KMS-11 (cell line): ENCODE measurements around the gene TARBP1.

Source experiments
- H2AFZ ChIP-seq: fragments of 200-600 bp; sonication (generic); 2 replicates; pipeline ENCODE4 v1.6.1; 2016; ENCODE audit warnings: antibody characterized with exemption, mixed run types, low read depth
- H3K27ac ChIP-seq: fragments of 200-600 bp; sonication (generic); 2 replicates; pipeline ENCODE4 v1.6.1; 2016; ENCODE audit warnings: mild to moderate bottlenecking, mixed run types
- H3K27me3 ChIP-seq: fragments of 200-600 bp; sonication (generic); 2 replicates; pipeline ENCODE4 v1.6.1; 2017; ENCODE audit warnings: mild to moderate bottlenecking, low read depth, mixed run types, moderate library complexity; ENCODE audit not compliant: insufficient read depth
- H3K36me3 ChIP-seq: fragments of 200-600 bp; sonication (generic); 2 replicates; pipeline ENCODE4 v1.6.1; 2017; ENCODE audit warnings: mild to moderate bottlenecking, mixed run types; ENCODE audit not compliant: insufficient read depth
- H3K4me1 ChIP-seq: fragments of 200-600 bp; sonication (generic); 2 replicates; pipeline ENCODE4 v1.6.1; 2016; ENCODE audit warnings: mild to moderate bottlenecking, low read depth, mixed run types; ENCODE audit not compliant: poor library complexity, severe bottlenecking
- H3K4me2 ChIP-seq: fragments of 200-600 bp; sonication (generic); 2 replicates; pipeline ENCODE4 v1.7.0; 2016; ENCODE audit warnings: mild to moderate bottlenecking, mixed run types
- H3K4me3 ChIP-seq: fragments of 200-600 bp; sonication (generic); IDR thresholded peaks from 2 replicates; pipeline ENCODE4 v1.6.1; 2017; ENCODE audit warnings: low read depth, low read length, mixed read lengths; ENCODE audit not compliant: insufficient read depth
- H3K79me2 ChIP-seq: fragments of 200-600 bp; sonication (generic); 2 replicates; pipeline ENCODE4 v1.6.1; 2016; ENCODE audit warnings: low read depth, mixed run types; ENCODE audit not compliant: insufficient read depth
- H3K9ac ChIP-seq: fragments of 200-600 bp; sonication (generic); 2 replicates; pipeline ENCODE4 v1.6.1; 2016; ENCODE audit warnings: mild to moderate bottlenecking, mixed run types
- H4K20me1 ChIP-seq: fragments of 200-600 bp; sonication (generic); 2 replicates; pipeline ENCODE4 v1.6.1; 2016; ENCODE audit warnings: mild to moderate bottlenecking, mixed run types; ENCODE audit not compliant: insufficient read depth
- TF ChIP-seq, protein P1 (sequence below): fragments of 200-600 bp; sonication (generic); conservative IDR thresholded peaks from 2 replicates; pipeline ENCODE4 v1.6.1; 2017; ENCODE audit warnings: low read depth, mild to moderate bottlenecking, antibody characterized with exemption, low read length, moderate library complexity, mixed read lengths

Gene TARBP1

DNA sequence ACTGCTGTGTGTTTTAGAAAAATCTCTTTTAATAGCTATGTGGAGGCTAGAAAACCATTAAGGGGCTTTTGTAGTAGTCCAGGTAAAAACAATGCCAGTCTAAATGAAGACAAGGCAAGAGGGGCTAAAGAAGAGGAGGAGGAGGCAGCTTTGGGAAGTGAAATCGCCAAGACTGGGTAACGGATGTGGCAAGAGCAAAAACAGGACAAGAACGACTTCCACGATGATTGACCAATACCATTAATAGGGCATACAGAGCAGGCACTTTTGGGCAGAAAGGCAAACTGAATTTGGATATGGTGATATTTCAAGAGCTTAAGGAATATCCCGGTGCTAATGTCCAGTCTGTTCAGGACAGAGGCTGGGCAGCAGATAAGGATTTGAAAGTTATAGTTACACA, 83.7 kb downstream of the TARBP1 start:
- no peaks in the 10 kb centered on the region for H3K79me2 ChIP-seq
- no peak overlapping the region for H2AFZ ChIP-seq
- H3K4me2 ChIP-seq, result no peak overlapping the region
- TF ChIP-seq, protein P1, sequence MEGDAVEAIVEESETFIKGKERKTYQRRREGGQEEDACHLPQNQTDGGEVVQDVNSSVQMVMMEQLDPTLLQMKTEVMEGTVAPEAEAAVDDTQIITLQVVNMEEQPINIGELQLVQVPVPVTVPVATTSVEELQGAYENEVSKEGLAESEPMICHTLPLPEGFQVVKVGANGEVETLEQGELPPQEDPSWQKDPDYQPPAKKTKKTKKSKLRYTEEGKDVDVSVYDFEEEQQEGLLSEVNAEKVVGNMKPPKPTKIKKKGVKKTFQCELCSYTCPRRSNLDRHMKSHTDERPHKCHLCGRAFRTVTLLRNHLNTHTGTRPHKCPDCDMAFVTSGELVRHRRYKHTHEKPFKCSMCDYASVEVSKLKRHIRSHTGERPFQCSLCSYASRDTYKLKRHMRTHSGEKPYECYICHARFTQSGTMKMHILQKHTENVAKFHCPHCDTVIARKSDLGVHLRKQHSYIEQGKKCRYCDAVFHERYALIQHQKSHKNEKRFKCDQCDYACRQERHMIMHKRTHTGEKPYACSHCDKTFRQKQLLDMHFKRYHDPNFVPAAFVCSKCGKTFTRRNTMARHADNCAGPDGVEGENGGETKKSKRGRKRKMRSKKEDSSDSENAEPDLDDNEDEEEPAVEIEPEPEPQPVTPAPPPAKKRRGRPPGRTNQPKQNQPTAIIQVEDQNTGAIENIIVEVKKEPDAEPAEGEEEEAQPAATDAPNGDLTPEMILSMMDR, result no peak
- no peak overlapping the region for H3K4me3 ChIP-seq
- H4K20me1 ChIP-seq, result no peaks in the 10 kb centered on the region
- H3K36me3 ChIP-seq, result no peaks in the 10 kb centered on the region
- no peaks in the 10 kb centered on the region for H3K27me3 ChIP-seq
- H3K4me1 ChIP-seq, result peaks cover 2% of the 10 kb centered on the region
- no peak overlapping the region for H3K27ac ChIP-seq
- no peak overlapping the region for H3K9ac ChIP-seq

DNA sequence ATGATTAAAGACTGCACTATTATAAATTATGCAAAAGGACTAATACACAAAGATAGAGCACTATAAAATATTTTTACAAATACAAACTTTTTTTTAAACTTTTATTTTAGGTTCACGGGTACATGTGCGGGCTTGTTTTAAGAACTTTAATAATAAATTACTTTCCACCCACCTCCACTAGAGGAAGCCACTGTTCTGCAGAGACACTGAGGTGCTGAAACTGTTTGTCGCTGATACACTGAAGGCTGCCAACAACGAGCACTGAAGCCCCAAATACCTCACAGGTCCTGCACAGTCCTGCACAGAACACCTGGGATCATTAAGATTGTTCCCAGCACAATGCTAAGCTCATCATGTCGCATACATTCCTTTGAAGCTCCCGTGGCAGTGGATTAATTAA, 85.8 kb downstream of the TARBP1 start:
- Histone ChIP-seq H3K27me3 (no peaks in the 10 kb centered on the region), H3K36me3 (no peaks in the 10 kb centered on the region), H4K20me1 (no peaks in the 10 kb centered on the region), H3K4me1 (no peaks in the 10 kb centered on the region), H3K4me2 (no peak overlapping the region), H3K27ac (no peak overlapping the region), H3K4me3 (no peak overlapping the region), H2AFZ (no peak overlapping the region), H3K79me2 (no peaks in the 10 kb centered on the region), H3K9ac (no peak overlapping the region)
- TF ChIP-seq, protein P1, result no peak

DNA sequence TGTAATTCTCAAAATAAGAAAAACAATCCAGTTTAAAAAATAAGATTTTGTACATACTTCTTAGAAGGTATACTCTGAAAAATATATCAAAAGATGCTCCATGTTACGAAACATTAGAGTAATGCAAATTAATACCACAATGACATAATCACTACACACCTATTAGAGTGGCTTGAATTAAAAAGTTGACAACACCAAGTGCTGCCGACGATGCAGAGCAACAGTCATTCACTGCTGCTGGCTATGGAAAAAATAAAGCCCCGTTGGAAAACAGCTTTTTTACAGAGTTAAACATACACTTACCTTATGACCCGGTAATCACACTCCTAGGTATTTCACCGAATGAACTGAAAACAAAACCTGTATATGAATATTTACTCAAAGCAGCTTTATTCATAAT, 90.9 kb downstream of the TARBP1 start:
- H3K79me2 ChIP-seq, result no peaks in the 10 kb centered on the region
- no peaks in the 10 kb centered on the region for H4K20me1 ChIP-seq
- TF ChIP-seq, protein P1, result no peak
- no peaks in the 10 kb centered on the region for H3K27me3 ChIP-seq
- H3K4me2 ChIP-seq, result no peak overlapping the region
- no peak overlapping the region for H3K4me3 ChIP-seq
- H3K9ac ChIP-seq, result no peak overlapping the region
- H3K27ac ChIP-seq, result no peak overlapping the region
- no peak overlapping the region for H2AFZ ChIP-seq
- H3K4me1 ChIP-seq, result no peaks in the 10 kb centered on the region
- H3K36me3 ChIP-seq, result no peaks in the 10 kb centered on the region

DNA sequence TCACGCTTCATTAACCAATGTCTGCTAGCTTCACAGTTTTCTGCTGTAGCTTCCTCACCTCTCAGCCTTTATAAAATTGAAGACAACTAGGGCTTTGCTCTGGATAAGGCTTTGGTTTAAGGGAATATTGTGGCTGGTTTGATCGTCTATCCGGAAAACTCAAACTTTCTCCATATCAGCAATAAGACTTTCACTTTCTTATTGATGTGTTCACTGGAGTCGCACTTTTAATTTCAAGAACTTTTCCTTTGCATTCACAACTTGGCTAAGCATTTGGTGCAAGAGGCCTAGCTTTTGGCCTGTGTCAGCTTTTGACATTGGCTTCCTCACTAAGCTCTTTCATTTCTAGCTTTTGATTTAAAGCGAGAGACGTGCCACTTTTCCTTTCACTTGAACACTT, 92.9 kb downstream of the TARBP1 start:
- H3K9ac ChIP-seq, result no peak overlapping the region
- no peak overlapping the region for H3K27ac ChIP-seq
- no peak overlapping the region for H3K4me2 ChIP-seq
- H3K4me3 ChIP-seq, result no peak overlapping the region
- no peaks in the 10 kb centered on the region for H4K20me1 ChIP-seq
- H3K36me3 ChIP-seq, result no peaks in the 10 kb centered on the region
- TF ChIP-seq, protein P1, result no peak
- no peaks in the 10 kb centered on the region for H3K79me2 ChIP-seq
- no peak overlapping the region for H2AFZ ChIP-seq
- H3K27me3 ChIP-seq, result no peaks in the 10 kb centered on the region
- H3K4me1 ChIP-seq, result no peaks in the 10 kb centered on the region
